K562 (cell line): ENCODE measurements around the gene APIP. TPM values are rescaled to one million over a fixed set of nuclear protein-coding genes. Genes with fewer than 3 reads are reported as not detected.

ENCODE experiments used
- CTCF ChIP-seq, 3 experiments: IDR thresholded peaks in 2 of 3; conservative IDR thresholded peaks in 1 of 3; 2 replicates each; pipeline ENCODE4 v1.5.1; 2011 to 2012; ENCODE audit warnings: low read length in 3 of 3, mild to moderate bottlenecking in 3 of 3, control low read depth in 2 of 3, improper control_type of control experiment in 1 of 3, inconsistent platforms in 1 of 3, low read depth in 1 of 3, mixed read lengths in 1 of 3, moderate library complexity in 1 of 3; ENCODE audit not compliant: insufficient read depth in 2 of 3
- FOS ChIP-seq: IDR thresholded peaks from 3 replicates; pipeline ENCODE4 v1.6.1; 2011; ENCODE audit not compliant: insufficient read length; ENCODE audit errors: extremely low read depth
- GATAD2A ChIP-seq: fragments of 450-650 bp; IDR thresholded peaks from 2 replicates; pipeline ENCODE4 v1.6.1; 2017
- HMG20B ChIP-seq: fragments of 250-450 bp; sonication (Bioruptor Pico); IDR thresholded peaks from 2 replicates; pipeline ENCODE4 v1.5.0; 2021; ENCODE audit warnings: mild to moderate bottlenecking
- KHSRP ChIP-seq: fragments of 450-650 bp; IDR thresholded peaks from 2 replicates; pipeline ENCODE4 v1.6.1; 2017
- NEUROD1 ChIP-seq: fragments of 150-350 bp; IDR thresholded peaks from 2 replicates; pipeline ENCODE4 v1.6.1; 2014; ENCODE audit warnings: borderline replicate concordance, low read length, low read depth; ENCODE audit not compliant: partially characterized antibody
- PBX2 ChIP-seq, 2 experiments: IDR thresholded peaks in 1 of 2; conservative IDR thresholded peaks in 1 of 2; 2 replicates each; pipeline ENCODE4 v1.6.1; 2016; ENCODE audit warnings: low read depth in 2 of 2, mild to moderate bottlenecking in 1 of 2, missing compliant biosample characterization in 1 of 2, missing genetic modification characterization in 1 of 2, moderate library complexity in 1 of 2
- POLR2H ChIP-seq: IDR thresholded peaks from 2 replicates; pipeline ENCODE4 v1.6.1; 2016; ENCODE audit warnings: missing genetic modification characterization, low read depth, mild to moderate bottlenecking, control low read depth, missing compliant biosample characterization, moderate library complexity
- RAD21 ChIP-seq, 2 experiments: fragments of 250-450 bp in 1 of 2; fragments of 450-650 bp in 1 of 2; sonication (Bioruptor Pico) in 1 of 2; formaldehyde crosslinking in 1 of 2; IDR thresholded peaks in 1 of 2; conservative IDR thresholded peaks in 1 of 2; 2 replicates each; pipeline versions ENCODE4 v1.4.0 to v1.8.0; 2020 to 2022; ENCODE audit warnings: mild to moderate bottlenecking in 2 of 2, moderate library complexity in 1 of 2
- REST ChIP-seq, 2 experiments: fragments of 450-650 bp; formaldehyde crosslinking in 1 of 2; IDR thresholded peaks; 2 replicates each; pipeline versions ENCODE4 v1.4.0 to v1.6.1; 2014 to 2020; ENCODE audit warnings: mild to moderate bottlenecking in 2 of 2, borderline replicate concordance in 1 of 2, low read depth in 1 of 2
- SMC3 ChIP-seq: conservative IDR thresholded peaks from 2 replicates; pipeline ENCODE4 v1.6.1; 2011; ENCODE audit warnings: low read depth, low read length, improper control_type of control experiment; ENCODE audit not compliant: insufficient read depth
- THRAP3 ChIP-seq: fragments of 450-650 bp; IDR thresholded peaks from 2 replicates; pipeline ENCODE4 v1.6.1; 2016; ENCODE audit warnings: mild to moderate bottlenecking, inconsistent platforms, borderline replicate concordance
- ZNF785 ChIP-seq: fragments of 250-450 bp; sonication (Bioruptor Pico); IDR thresholded peaks from 2 replicates; pipeline ENCODE4 v1.4.0; 2020; ENCODE audit warnings: mild to moderate bottlenecking
- polyA plus RNA-seq, 8 experiments: library from polyadenylated mRNA; depleted of rRNA in 4 of 8; stranded (reverse) in 5 of 8; unstranded in 3 of 8; fragments of >200 nt; fragmentation: Nextera tagmentation in 2 of 8; fragmentation: Illumina TruSeq in 1 of 8; extraction: Ambion mirVana in 2 of 8; extraction: Trizol in 1 of 8; gene quantifications; 2 replicates each; pipeline versions ENCODE4 v1.2.1 to v1.2.3, GENCODE V29; 2011 to 2014; ENCODE audit warnings: inconsistent platforms in 1 of 8, missing spikeins in 1 of 8
- total RNA-seq, 7 experiments: library from RNA; depleted of rRNA in 6 of 7; stranded (reverse); fragments of >200 nt in 6 of 7; fragmentation: Illumina TruSeq in 2 of 7; extraction: Trizol in 2 of 7; gene quantifications; 2 replicates each; pipeline versions ENCODE4 v1.2.1 to v1.2.3, GENCODE V29; 2011 to 2021; ENCODE audit warnings: low replicate concordance in 1 of 7

APIP gene
- total and polyA plus RNA-seq, 9 of the 15 experiments (the other 6 are each of a cell fraction or from before 2014, with no cell fraction given): 63.7 to 110 (median 82.8) TPM

GRCh38 chr11:34890812-34891211 lies 25.4 kb downstream of the APIP start (continued):
- TF ChIP-seq REST (IDR thresholded peaks at IDR 0.05; ENCODE audit: borderline replicate concordance) (peak; percentile 70), REST (CRISPR knock-in tag; IDR thresholded peaks at IDR 0.05; ENCODE audit: low read depth) (no peak), THRAP3 (no peak), GATAD2A (no peak), FOS (no peak), SMC3 (peak; percentile 51; the same call in 1 of the 2 replicates), RAD21 (CRISPR knock-in tag; conservative IDR thresholded peaks at IDR 0.05 in 1 of 2, IDR thresholded peaks at IDR 0.05 in 1 of 2) (peak; percentile 90 to 92), CTCF (IDR thresholded peaks at IDR 0.05 in 2 of 3, conservative IDR thresholded peaks at IDR 0.05 in 1 of 3; ENCODE audit: insufficient read depth in 2 of 3, low read depth in 1 of 3, low read length in 3 of 3) (peak; percentile 33 to 69 (median 41); a peak in 4 of 6 replicates), POLR2H (tag) (peak; percentile 54; the same call in 1 of the 2 replicates), ZNF785 (no peak), KHSRP (no peak), HMG20B (CRISPR knock-in tag) (no peak), PBX2 (CRISPR knock-in tag; IDR thresholded peaks at IDR 0.05; ENCODE audit: low read depth) (no peak), PBX2 (tag; conservative IDR thresholded peaks at IDR 0.05; ENCODE audit: low read depth) (peak; percentile 97), NEUROD1 (no peak)
